LNCaP clone FGC (cell line): ENCODE measurements around the gene CTBP2.

Source experiments
- DNase-seq: peaks from one replicate; pipeline ENCODE4 v3.0.0-alpha.2; 2011; ENCODE audit warnings: low read depth
- H3K4me3 ChIP-seq: 2 replicates; pipeline ENCODE4 v1.5.1; 2011; ENCODE audit warnings: mild to moderate bottlenecking, low read depth, low read length, control low read depth
- TF ChIP-seq, protein P1 (sequence below): IDR thresholded peaks from 2 replicates; pipeline ENCODE4 v1.5.1; 2012; ENCODE audit warnings: mild to moderate bottlenecking; ENCODE audit not compliant: control insufficient read depth, insufficient read depth; ENCODE audit errors: extremely low read depth

The CTBP2 gene

DNA sequence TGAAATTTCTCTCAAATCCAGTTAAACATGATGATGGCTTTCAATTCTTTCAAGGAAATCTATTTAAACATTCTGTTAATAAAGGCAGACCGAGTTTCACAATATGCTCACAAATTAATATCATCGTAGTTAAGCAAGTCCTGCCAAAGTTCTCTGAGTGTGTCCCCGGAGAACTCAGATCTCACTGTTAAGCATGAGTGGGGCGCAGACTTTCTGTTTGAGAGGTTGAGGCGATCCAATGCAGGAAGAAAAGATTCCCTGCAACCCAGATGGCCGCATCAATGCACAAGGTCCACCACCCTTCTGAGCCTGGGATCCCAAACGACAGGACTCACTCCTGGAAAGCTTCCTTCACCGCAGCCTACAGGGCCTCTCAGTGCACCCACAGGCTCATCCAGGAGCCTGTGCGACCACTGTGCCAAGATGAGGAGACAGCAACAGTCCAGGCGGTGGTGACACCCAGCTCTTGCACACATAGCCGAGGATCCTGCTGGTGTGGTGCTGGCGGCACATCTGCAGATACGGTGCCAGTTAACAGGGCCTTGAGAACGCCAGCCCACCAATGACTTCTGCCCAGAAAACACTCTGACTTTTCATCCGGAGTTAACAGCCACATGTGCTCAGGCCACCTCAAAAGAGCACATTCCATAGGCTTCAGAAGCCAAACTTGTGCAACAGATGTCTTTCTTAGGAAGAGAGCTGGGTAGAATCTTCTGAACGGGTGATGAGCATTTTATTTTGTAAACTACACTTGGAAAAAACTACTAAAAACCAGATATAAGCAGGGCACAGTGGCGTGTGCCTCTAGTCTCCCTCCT lies 116.3 kb downstream of the CTBP2 start:
- no peak for DNase-seq

DNA sequence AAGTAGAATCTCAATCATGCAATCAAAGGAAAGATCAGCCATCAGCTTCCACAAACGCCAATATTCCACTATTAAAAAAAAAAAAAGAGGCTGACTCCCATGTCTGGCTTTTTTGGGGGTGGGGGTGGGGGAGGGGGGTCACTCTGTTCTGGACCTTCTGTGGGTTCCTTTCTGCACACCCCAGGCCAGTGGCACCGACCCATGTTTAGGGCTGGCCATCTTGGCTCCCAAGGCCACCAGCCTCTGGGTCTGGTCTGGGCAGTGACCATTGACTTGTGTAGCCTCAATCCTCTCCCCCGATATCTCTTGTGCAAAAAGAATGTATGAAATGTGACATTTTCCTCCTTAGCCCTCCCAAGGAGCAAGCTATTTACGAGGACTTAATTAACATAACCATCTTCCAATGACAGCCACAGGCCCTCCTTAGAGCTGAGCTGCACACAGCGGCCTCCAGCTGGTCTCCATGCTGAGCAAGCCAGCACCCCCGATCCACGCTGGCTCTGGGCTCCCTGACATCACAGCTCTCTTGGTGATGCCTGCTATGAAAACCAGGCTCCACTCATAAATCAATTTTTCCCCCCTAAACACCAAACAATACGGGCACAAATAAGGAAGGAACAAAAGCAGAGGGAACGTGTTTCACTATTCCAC lies 118.4 kb downstream of the CTBP2 start:
- TF ChIP-seq, protein P1, sequence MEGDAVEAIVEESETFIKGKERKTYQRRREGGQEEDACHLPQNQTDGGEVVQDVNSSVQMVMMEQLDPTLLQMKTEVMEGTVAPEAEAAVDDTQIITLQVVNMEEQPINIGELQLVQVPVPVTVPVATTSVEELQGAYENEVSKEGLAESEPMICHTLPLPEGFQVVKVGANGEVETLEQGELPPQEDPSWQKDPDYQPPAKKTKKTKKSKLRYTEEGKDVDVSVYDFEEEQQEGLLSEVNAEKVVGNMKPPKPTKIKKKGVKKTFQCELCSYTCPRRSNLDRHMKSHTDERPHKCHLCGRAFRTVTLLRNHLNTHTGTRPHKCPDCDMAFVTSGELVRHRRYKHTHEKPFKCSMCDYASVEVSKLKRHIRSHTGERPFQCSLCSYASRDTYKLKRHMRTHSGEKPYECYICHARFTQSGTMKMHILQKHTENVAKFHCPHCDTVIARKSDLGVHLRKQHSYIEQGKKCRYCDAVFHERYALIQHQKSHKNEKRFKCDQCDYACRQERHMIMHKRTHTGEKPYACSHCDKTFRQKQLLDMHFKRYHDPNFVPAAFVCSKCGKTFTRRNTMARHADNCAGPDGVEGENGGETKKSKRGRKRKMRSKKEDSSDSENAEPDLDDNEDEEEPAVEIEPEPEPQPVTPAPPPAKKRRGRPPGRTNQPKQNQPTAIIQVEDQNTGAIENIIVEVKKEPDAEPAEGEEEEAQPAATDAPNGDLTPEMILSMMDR = no peak
- no peak overlapping the region for H3K4me3 ChIP-seq
- DNase-seq = no peak

More for the DNA sequence above, 116.3 kb downstream of the CTBP2 start:
- H3K4me3 ChIP-seq = no peak overlapping the region
- TF ChIP-seq, protein P1 = no peak

DNA sequence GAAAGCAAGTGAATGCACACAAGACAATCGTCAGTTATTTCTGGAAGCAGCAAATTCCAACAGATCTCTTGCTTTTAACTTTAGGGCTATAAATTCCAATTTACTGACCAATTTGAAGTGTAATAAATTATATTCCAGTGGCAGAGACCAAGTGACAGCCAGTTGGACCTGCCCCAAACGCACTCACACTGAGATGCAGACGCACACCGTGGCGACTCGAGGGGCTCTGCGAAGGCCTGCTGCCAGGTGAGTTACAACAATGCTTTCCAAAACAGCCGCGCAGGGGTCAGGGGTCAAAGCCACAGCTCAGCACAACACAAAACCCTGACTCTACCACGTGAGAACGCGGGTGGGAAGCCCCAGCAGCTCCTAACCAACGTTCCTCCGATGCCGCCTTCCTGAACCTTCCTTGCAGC lies 121.0 kb downstream of the CTBP2 start:
- TF ChIP-seq, protein P1 = no peak
- no peak for DNase-seq
- no peak overlapping the region for H3K4me3 ChIP-seq

DNA sequence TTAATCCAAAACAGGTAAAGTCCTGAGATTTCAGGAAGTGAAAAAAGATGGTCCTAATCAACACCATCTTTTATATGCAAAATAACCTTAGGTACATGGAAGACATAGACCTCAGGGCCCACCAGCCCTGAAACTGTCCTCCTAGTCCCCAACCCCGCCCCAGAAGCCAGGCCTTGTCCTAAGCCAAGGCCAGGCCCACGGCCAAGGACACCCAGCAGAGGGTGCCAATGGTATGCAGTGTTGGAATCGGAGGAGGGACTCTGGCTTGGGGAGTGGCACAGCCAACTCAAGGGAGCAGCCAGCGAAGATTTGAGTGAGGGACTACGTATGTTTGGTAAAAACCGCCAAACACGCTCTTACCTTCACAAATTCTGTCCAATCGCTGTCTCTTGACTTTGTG lies 121.7 kb downstream of the CTBP2 start:
- H3K4me3 ChIP-seq = no peak overlapping the region
- no peak for DNase-seq
- TF ChIP-seq, protein P1 = peak; percentile 45

DNA sequence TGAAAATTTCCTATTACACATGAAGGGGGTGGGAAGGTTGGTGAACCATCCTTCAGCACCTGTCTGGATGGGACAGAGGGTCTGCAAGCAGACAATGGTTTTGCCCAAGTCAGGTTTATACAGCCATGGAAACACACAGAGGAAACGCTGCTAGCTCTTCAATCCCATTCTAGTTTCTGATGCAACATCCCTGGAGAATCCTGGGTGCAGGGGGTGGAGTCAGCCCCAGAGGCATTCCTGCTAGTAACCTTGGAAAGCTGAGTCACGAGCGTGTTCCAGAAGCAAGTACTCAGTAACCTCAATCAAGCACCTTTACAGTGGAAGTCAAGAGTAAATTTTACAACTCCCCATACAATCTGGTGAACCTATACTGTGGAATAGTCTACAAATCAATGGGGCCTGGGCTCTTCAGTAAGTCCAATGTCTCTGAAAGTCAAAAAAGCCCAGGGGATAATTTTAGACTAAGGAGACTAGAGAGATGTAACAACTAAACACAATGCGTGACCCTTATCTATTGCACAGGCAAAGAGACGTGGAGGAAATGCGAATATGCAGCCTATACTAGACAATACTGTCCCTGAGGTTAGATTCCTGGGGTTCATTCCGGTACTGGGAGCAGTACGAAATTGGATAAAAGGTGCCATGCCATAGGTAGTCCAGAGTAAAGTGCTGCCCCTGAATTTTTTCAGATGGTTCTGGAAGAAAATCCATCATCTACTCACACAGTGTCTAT lies 123.1 kb downstream of the CTBP2 start:
- H3K4me3 ChIP-seq = no peak overlapping the region
- TF ChIP-seq, protein P1 = no peak
- no peak for DNase-seq

DNA sequence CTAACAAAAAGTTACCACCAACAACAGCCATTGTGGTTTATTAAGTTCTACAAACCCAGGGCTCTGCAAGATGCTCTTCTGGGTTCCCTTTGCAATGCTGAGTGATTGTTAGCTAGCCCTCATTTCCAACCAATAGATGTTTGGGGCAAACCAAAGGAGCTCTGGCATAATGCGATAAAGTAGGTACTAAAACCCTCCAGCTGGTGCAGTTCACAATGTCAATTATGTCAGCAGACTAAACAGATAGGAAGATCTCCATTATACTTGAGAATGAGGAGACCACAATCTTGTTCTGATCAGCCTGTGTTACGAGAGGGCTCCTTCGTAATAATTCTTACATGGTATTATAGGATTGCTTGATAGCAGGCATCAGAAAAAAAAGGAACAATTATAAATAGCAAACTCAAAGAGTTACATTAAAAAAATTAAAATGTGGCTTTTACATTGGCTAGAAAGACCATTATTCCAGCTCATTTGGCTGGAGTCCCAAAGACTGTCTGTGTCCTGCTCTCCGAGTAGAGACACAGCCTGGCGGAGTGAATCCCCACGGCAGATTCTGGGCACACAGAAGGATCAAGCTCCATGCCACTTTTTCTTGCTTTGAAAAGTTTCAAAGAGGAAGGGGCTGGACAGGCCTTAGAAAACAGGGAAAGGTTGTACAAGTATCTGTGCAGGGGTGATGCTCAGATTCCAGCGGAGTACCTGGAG lies 124.6 kb downstream of the CTBP2 start:
- H3K4me3 ChIP-seq = no peak overlapping the region
- TF ChIP-seq, protein P1 = no peak
- no peak for DNase-seq
